Measurements from ENCODE around the gene RBM28. TPM values are rescaled to one million over a fixed set of nuclear protein-coding genes. Genes with fewer than 3 reads are reported as not detected.
"Not testable (repeated sequence)": the region's sequence is repeated elsewhere in the genome, so short reads cannot be mapped to it uniquely, and the experiment has no call there.

RBM28 gene
- total RNA-seq, 1 experiment from 2014 or later = 26.9 TPM

DNA sequence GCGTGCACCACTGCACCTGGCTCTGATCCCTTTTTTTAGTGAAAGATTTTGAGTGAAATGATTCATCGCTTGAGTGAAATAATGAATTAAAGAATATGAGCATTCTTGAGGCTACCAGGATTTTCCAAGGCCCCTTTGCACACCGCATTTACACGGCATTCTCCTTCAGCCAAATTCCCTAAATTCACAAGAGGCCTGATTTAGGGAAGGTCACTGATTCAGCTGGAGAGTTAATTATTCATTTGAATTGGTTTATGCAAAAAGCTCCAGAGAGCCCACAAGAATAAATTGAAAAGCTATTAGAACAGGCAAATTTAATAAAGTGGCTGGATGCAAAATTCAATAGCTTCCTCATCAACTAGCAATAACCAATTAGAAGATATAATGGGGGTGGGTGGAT lies 56.2 kb downstream of the RBM28 start:
- DNase-seq (ENCODE audit: low spot score) = no peak

GRCh38 chr7:128284102-128284501 lies 59.6 kb downstream of the RBM28 start:
- DNase-seq (ENCODE audit: low spot score) = no peak

DNA sequence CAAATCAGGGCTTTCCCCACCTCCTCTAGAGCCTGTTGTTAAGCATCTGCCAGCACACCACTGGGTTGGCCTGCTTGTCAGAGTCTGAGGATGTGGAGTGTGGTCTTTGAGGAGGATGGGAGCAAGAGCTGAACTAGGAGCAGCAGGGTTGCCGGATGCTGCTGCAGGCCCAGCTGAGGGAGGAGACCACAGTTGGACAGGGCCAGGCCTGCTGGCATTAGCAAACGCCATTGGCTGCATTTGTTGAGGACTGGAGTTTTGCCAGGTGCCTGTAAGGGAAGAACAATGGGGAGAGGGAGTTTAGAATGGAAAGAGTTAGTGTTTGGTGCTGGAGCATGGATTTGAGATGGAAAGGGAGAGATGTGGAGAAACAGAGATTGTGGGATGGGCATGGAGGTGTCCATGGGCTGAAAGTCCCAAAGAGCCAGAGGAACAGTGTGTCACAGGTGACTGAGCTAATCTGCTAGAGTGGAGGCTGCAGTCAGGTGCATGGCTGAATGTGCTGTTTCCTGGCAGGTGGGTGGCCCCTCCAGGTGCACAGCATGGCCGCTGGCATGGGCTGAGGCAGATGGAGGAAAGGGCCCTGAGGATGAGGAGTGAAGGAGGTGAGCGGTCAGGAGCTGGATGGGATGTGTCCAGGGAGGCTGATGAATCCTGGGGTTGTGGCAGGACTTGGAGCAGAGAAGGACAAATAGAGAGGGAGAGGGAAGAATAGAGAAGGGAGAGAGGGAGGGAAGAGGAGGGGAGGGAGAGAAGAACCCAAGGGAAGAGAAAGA lies 61.9 kb downstream of the RBM28 start:
- DNase-seq (ENCODE audit: low spot score) = no peak

GRCh38 chr7:128280451-128280850 lies 63.3 kb downstream of the RBM28 start:
- not testable (repeated sequence) for DNase-seq (ENCODE audit: low spot score)

DNA sequence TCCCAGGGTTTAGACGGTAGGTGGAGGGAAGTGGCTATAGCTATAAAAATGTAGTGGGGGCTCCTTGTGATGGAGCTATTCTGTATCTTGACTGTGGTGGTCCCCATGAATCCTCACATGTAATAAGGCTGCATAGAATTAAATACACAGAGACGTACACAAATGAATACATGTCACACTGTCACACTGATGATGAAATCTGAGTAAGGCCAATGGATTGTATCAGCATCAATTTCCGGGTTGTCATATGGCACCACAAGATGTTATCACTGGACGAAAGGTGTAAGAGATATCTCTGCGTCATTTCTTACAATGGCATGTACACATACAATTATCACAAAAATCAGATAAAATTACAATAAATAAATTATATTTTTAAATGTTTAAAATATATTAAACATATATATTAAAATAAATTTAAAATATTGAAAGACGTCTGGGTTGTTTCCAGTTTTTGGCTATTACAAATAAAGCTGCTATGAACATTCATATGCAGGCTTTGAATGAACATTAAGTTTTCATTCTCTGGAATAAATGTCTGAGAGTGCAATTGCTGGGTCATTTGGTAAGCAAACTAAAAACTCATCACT lies 64.5 kb downstream of the RBM28 start:
- DNase-seq (ENCODE audit: low spot score) = no peak

DNA sequence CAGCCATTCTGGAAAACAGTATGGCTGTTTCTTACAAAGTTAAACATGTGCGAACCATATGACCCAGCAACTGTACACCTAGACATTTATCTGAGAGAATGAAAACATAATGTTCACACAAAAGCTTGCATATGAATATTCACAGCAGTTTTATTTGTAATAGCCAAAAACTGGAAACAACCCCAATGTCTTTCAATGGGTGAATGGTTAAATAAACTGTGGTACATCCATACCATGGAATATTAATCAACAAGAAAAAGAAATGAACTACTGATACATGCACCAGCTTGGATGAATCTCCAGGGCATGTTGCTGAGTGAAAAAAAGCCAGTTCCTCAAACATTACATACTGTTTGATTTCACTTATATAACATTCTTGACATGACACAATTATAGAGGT lies 65.3 kb downstream of the RBM28 start:
- DNase-seq (ENCODE audit: low spot score) = no peak

DNA sequence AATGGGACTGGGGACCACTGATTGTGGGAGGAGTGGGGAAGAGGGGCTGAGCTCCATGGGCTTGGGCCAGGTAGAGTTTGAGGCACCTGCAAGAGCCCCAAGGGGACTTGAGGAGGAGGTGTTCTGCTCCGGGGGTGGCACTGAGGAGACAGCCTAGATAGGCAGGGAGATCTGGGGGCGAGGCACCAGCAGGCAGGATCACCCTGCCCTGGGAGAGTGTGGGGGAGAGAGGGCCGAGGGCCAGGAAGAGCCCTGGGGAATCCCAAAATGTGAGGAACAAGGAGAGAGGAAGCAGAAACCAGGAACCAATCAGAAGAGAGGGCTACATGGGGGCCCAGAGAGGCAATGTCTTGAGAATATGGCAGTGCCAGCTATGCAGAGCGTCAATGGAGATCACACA lies 68.0 kb downstream of the RBM28 start:
- DNase-seq (ENCODE audit: low spot score) = no peak

DNA sequence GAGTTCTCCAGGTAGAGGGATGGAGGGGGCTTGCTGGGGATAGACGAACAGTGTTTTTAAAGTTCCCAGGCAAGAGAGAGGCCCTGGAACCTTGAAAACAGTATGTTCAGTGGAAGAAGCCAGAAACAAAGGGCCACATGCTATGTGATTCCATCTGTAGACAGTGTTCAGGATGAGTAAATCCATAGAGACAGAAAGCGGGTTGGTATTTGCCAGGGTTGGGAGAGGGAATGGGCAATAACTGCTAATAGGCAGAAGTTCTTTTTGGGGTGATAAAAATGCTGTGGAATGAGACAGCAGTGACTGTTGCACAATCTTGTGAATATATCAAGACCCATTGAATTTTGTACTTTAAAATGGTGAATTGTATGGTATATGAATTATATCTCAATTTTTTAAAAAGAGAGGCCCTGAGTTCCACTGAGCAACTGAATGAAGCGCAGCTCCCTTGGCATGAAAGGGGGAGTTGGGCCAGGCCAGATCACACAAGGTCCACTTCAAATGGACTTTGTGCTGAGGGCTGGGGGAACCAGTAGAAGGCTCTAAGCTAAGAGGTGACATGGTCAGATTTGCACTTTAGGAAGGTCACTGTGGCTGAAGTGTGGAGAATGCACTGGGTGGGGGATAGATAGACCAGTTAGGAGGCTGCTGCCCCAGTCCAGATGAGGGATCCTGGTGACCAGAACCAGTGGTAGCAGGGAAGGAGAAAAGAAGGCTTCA lies 68.7 kb downstream of the RBM28 start:
- DNase-seq (ENCODE audit: low spot score) = no peak

- DNase-seq (ENCODE audit: low spot score) = no peak
Measured at GRCh38 chr7:128274246-128274883, 69.3 kb downstream of the RBM28 start.

- no peak for DNase-seq (ENCODE audit: low spot score)
Measured at GRCh38 chr7:128271942-128272481, 71.7 kb downstream of the RBM28 start.

- no peak for DNase-seq (ENCODE audit: low spot score)
Measured at GRCh38 chr7:128271471-128271941, 72.2 kb downstream of the RBM28 start.

GRCh38 chr7:128270826-128271272 lies 72.9 kb downstream of the RBM28 start:
- DNase-seq (ENCODE audit: low spot score) = no peak

DNA sequence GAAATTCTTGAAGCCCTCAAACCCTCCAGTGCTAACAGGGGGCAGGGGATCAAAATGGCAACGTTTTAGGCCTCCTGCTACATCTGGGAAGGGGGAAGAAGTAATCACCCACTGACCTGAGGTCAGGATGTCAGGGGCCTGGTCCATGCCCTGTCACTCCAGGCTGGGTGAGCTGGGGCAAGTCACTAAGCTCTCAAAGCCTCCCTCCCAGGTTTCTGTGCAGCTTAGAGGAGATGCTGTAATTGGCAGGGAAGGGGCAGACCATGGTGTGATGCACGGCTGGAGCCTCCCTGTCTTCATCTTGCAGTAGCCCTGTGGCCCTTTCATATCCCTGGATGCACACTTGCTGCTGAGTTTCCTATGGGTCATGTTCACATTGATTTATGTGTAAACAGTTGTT lies 75.5 kb downstream of the RBM28 start:
- no peak for DNase-seq (ENCODE audit: low spot score)

DNA sequence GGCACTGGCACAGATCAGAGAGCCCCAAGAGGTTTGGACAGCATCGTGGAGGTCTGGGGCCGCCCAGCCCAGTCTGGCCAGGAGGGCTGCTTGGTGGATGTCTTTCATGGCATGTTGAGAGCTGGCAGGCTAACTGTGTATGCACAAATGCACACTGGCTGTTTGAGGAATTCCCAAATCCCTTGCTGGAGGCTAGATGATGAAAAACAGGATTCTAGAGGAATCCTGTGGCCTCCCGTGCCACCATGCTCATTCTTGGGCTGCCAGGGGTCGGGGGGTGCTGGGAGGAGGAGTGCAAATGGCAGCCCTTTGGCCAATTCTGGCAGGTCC lies 76.1 kb downstream of the RBM28 start:
- DNase-seq (ENCODE audit: low spot score) = no peak

- peak; percentile 54 for DNase-seq (ENCODE audit: low spot score)
Measured at GRCh38 chr7:128266883-128267594, 76.7 kb downstream of the RBM28 start.

DNA sequence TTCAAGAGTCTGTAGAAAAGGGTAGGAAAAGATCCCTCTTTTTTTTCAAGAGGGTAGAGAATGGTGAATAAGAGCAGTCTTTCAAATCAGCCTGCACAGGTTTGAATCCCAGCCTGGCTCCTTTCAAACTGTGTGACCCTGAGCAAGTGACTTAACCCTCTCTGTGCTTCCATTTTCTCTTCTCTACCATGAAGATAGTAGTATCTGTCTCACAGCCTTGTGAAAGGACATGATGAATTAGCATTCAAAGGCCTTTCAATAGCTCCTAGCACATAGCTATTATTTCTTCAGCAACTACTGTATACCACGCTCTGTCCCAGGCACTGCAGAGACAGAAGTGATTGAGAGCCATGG lies 77.2 kb downstream of the RBM28 start:
- DNase-seq (ENCODE audit: low spot score) = no peak

DNA sequence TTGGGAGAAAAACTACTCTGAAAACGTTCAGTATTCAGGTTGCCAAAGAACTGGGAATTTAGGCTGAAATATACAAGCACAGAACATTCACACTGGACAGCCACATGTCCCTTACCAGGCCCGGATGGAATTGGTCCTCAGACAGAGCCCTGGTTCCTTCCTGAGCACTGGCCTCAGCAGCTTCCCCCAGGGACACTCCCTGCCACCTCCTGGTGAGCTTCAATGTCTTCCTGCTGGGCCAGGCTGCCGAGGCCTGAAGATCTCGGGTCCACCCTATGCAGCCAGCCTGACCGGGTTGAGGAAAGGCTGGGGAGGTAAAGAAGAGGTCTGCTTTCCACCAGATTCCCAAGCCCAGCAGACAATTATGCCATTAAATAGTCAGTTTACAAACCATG lies 77.8 kb downstream of the RBM28 start:
- no peak for DNase-seq (ENCODE audit: low spot score)

GRCh38 chr7:128265156-128265905 lies 78.4 kb downstream of the RBM28 start:
- DNase-seq (ENCODE audit: low spot score) = no peak

DNA sequence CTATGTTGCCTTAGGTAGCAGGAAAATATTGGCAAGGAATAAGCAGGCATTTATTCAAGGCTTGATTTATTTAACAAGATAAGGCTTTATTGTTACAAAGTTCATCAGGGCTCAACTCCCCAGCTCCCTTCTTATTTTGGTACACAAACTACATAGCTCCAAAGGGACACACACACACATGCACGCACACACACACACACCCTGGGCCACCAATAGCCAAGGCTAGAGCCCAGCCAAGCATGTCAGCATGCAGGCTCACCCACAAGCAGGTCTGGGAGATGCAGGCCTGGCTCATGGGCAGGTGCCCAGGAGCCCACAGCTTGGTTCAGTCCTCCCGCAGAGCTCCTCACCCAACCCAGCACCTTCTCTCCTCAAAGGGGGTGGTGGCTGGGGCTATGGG lies 79.2 kb downstream of the RBM28 start:
- DNase-seq (ENCODE audit: low spot score) = peak; percentile 23

- no peak for DNase-seq (ENCODE audit: low spot score)
Measured at GRCh38 chr7:128263420-128263819, 80.3 kb downstream of the RBM28 start.

Measured in HT-29 (cell line).